ENCODE data around the gene B4GALNT4. TPM values are rescaled to one million over a fixed set of nuclear protein-coding genes. Genes with fewer than 3 reads are reported as not detected.
"Not testable (repeated sequence)": the region's sequence is repeated elsewhere in the genome, so short reads cannot be mapped to it uniquely, and the experiment has no call there.

Gene B4GALNT4
- total RNA-seq, 1 donor from 2014 or later, result 31.6 TPM

DNA sequence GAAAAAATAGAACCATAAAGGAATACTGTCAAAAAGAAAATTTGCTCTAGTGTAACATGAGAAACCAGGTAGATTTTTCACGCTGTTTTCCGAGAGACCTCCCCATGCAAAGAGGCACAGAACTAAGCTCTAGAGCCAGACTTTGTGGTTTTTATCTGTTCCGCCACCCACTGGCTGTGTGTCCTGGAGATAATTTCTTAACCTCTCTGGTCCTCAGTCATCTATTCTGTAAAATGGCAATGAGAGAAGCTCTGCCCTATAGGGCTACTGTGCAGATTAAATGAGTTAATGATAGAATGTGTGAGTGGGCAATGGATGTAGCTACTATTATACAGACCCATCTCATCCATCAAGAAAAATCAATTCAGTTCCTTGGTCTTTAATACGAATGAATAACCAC is 54.9 kb downstream of the B4GALNT4 start:
- no peak for DNase-seq (ENCODE audit: low read depth)
- Histone ChIP-seq H3K27me3 (ENCODE audit: control insufficient read depth, insufficient read depth, low read length) (peaks cover 11% of the 10 kb centered on the region), H3K36me3 (ENCODE audit: control insufficient read depth, insufficient read depth, low read length) (no peaks in the 10 kb centered on the region), H3K4me3 (ENCODE audit: low read depth, low read length) (no peak overlapping the region)
- TF ChIP-seq, protein P1, sequence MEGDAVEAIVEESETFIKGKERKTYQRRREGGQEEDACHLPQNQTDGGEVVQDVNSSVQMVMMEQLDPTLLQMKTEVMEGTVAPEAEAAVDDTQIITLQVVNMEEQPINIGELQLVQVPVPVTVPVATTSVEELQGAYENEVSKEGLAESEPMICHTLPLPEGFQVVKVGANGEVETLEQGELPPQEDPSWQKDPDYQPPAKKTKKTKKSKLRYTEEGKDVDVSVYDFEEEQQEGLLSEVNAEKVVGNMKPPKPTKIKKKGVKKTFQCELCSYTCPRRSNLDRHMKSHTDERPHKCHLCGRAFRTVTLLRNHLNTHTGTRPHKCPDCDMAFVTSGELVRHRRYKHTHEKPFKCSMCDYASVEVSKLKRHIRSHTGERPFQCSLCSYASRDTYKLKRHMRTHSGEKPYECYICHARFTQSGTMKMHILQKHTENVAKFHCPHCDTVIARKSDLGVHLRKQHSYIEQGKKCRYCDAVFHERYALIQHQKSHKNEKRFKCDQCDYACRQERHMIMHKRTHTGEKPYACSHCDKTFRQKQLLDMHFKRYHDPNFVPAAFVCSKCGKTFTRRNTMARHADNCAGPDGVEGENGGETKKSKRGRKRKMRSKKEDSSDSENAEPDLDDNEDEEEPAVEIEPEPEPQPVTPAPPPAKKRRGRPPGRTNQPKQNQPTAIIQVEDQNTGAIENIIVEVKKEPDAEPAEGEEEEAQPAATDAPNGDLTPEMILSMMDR (IDR thresholded peaks at IDR 0.05; ENCODE audit: insufficient read depth, low read length, poor library complexity, severe bottlenecking), result no peak

DNA sequence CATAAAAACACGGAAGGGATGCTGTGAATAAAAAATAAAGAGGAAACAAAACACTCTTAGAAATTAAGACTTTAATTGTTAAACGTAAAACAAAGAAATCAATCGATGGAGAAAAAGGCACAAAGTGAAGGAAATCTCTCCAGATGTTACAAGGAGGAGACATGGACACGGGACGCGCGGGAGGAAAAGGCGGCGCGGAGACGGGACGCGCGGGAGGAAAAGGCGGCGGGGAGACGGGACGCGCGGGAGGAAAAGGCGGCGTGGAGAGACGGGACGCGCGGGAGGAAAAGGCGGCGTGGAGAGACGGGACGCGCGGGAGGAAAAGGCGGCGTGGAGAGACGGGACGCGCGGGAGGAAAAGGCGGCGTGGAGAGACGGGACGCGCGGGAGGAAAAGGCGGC is 55.5 kb downstream of the B4GALNT4 start:
- DNase-seq (ENCODE audit: low read depth); H3K27me3 ChIP-seq (ENCODE audit: control insufficient read depth, insufficient read depth, low read length); H3K4me3 ChIP-seq (ENCODE audit: low read depth, low read length); H3K36me3 ChIP-seq (ENCODE audit: control insufficient read depth, insufficient read depth, low read length): not testable (repeated sequence)

DNA sequence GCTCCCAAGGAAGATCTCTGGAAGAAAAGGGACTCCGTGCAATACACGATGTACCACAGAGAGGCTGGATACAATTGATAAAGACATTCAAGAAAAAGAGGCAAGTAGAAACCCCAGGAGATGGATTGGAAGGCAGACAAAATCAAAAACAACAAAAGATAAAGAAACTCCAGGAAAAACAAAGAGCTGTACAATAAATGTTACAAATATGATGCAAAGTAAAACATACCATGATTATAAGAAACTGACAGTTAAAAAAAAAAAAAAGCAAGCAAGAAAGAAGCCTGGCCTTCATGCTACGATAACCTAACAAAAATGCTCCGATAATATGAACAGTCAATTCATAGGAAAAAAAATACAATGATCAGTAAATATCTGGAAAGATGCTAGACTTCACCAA is 56.0 kb downstream of the B4GALNT4 start:
- DNase-seq (ENCODE audit: low read depth), result no peak
- peaks cover 6% of the 10 kb centered on the region for H3K27me3 ChIP-seq (ENCODE audit: control insufficient read depth, insufficient read depth, low read length)
- no peak overlapping the region for H3K4me3 ChIP-seq (ENCODE audit: low read depth, low read length)
- H3K36me3 ChIP-seq (ENCODE audit: control insufficient read depth, insufficient read depth, low read length), result no peaks in the 10 kb centered on the region
- TF ChIP-seq, protein P1 (IDR thresholded peaks at IDR 0.05; ENCODE audit: insufficient read depth, low read length, poor library complexity, severe bottlenecking), result no peak

DNA sequence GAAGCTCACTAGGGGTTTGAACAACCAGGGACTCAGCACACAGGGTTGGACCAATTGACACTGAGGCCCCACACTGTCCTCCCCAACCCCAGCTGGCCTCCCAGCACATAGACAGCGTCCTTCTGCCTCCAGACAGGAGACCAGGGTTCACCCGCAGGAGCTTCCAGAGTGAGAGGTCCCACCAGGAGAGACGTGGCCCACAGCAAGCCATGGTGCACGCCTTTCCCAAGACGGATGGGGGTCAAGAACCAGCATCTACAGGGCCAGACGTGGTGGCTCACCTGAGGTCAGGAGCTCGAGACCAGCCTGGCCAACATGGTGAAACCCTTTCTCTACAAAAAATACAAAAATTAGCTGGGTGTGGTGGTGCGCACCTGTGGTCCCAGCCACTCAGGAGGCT is 57.6 kb downstream of the B4GALNT4 start:
- TF ChIP-seq, protein P1 (IDR thresholded peaks at IDR 0.05; ENCODE audit: insufficient read depth, low read length, poor library complexity, severe bottlenecking), result no peak
- H3K27me3 ChIP-seq (ENCODE audit: control insufficient read depth, insufficient read depth, low read length), result peaks cover 4% of the 10 kb centered on the region
- H3K4me3 ChIP-seq (ENCODE audit: low read depth, low read length), result no peak overlapping the region
- no peaks in the 10 kb centered on the region for H3K36me3 ChIP-seq (ENCODE audit: control insufficient read depth, insufficient read depth, low read length)
- no peak for DNase-seq (ENCODE audit: low read depth)

DNA sequence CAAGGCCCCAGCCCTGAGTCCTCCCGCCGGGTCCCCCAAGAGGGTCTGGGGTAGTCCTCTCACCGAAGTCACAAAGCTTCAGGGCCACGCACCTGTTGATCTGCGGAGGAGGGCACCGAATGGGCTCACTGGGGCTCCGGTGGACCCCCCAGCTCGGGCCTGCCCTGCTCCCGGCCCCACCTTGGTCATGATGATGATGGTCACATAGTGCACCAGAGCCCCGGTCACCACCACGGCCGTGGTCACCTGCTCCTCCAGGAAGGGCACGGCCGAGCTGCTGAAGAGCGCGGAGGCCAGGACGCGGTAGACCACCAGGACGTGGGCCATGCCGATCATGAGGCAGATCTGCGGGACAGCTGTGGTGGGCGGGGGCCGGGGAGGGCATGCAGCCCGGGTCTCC is 59.0 kb downstream of the B4GALNT4 start:
- TF ChIP-seq, protein P1 (IDR thresholded peaks at IDR 0.05; ENCODE audit: insufficient read depth, low read length, poor library complexity, severe bottlenecking), result no peak
- no peak for DNase-seq (ENCODE audit: low read depth)
- Histone ChIP-seq H3K36me3 (ENCODE audit: control insufficient read depth, insufficient read depth, low read length) (no peaks in the 10 kb centered on the region), H3K27me3 (ENCODE audit: control insufficient read depth, insufficient read depth, low read length) (peaks cover 4% of the 10 kb centered on the region), H3K4me3 (ENCODE audit: low read depth, low read length) (no peak overlapping the region)

DNA sequence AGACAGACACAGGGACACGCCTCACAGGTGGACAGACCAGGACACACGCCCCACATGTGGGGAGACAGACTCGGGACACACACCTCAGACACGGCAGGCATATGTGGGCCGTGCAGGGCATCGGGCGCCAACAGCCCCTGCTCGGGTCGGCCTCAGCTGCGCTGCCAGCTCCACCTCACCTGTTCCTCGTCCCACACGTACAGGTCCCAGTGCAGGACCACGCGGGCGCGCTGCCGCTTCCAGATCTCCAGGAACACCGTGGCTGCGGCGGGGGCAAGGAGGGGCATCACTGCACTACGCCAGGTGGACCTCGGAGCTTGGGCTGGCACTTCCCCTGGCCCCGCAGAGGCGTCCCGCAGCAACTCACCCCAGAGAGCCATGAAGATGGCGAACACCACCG is 60.1 kb downstream of the B4GALNT4 start:
- no peaks in the 10 kb centered on the region for H3K36me3 ChIP-seq (ENCODE audit: control insufficient read depth, insufficient read depth, low read length)
- TF ChIP-seq, protein P1 (IDR thresholded peaks at IDR 0.05; ENCODE audit: insufficient read depth, low read length, poor library complexity, severe bottlenecking), result no peak
- no peak overlapping the region for H3K4me3 ChIP-seq (ENCODE audit: low read depth, low read length)
- no peak for DNase-seq (ENCODE audit: low read depth)
- peaks cover 4% of the 10 kb centered on the region for H3K27me3 ChIP-seq (ENCODE audit: control insufficient read depth, insufficient read depth, low read length)
